Adrenal gland (tissue), 12 donors: ENCODE data around the gene ANKFY1. TPM values are rescaled to one million over a fixed set of nuclear protein-coding genes. Genes with fewer than 3 reads are reported as not detected.

Experiments used
- DNase-seq, 7 donors: peaks; one replicate each; pipeline ENCODE4 v3.0.0-alpha.2; 2019 to 2020
- H3K27ac ChIP-seq, 5 donors: fragments of 200-600 bp; sonication (generic) in 4 of 5; 1 replicate in 3 of 5; 2 replicates in 2 of 5; pipeline versions ENCODE4 v1.5.1 to v1.8.0; 2016 to 2020; ENCODE audit warnings: mild to moderate bottlenecking in 1 of 5
- H3K27me3 ChIP-seq: fragments of 200-600 bp; 2 replicates; pipeline ENCODE4 v1.8.0; 2021
- H3K36me3 ChIP-seq, 2 donors: fragments of 200-600 bp; replicated peaks in 1 of 2; 1 replicate in 1 of 2; 2 replicates in 1 of 2; pipeline versions ENCODE4 v1.5.1 to v1.8.0; 2018 to 2022
- H3K4me1 ChIP-seq, 2 donors: fragments of 200-600 bp; replicated peaks in 1 of 2; 1 replicate in 1 of 2; 2 replicates in 1 of 2; pipeline versions ENCODE4 v1.5.1 to v1.8.0; 2018 to 2021
- H3K4me3 ChIP-seq, 4 donors: fragments of 200-600 bp; sonication (generic) in 3 of 4; one replicate each; pipeline ENCODE4 v1.5.1; 2016 to 2018
- H3K9me3 ChIP-seq, 3 donors: fragments of 200-600 bp; sonication (generic) in 1 of 3; replicated peaks in 1 of 3; 1 replicate in 2 of 3; 2 replicates in 1 of 3; pipeline versions ENCODE4 v1.5.1 to v1.8.0; 2016 to 2021
- POLR2A ChIP-seq, 2 donors: fragments of 450-650 bp; IDR thresholded peaks; one replicate each; pipeline ENCODE4 v1.6.1; 2017; ENCODE audit warnings: antibody characterized with exemption in 2 of 2, mild to moderate bottlenecking in 2 of 2, moderate library complexity in 1 of 2
- WGBS, 4 donors: extraction: QIAGEN DNeasy Blood & Tissue Kit in 2 of 4; methylation state at CpG; one replicate each; pipeline versions ENCODE4 v1.1.5 to v1.1.7; 2013 to 2017; 5-methylcytosine and 5-hydroxymethylcytosine counted together
- intact Hi-C, 2 donors: fragments of 100-400 bp; cut with DNase I; formaldehyde crosslinking; loops; one replicate each; pipeline versions ENCODE4 v1.14.1 to v1.15.0; 2022 to 2023
- polyA plus RNA-seq, 3 donors: library from polyadenylated mRNA; stranded (reverse); fragments of 200-250 nt in 2 of 3; fragments of 350-450 nt in 1 of 3; fragmentation: Illumina TruSeq in 1 of 3; extraction: RNeasy Lipid Tissue Mini Kit (QIAGEN cat#74804) in 1 of 3; gene quantifications; one replicate each; pipeline ENCODE4 v1.2.3, GENCODE V29; 2013 to 2014
- total RNA-seq, 9 donors: library from RNA; depleted of rRNA in 4 of 9; stranded (reverse); fragments of >200 nt in 4 of 9; fragments of 120-200 nt in 1 of 9; fragmentation: NEBNext Ultra II Directional in 1 of 9; extraction: Animal tissue kit (Norgen Biotek cat#: 25700) in 1 of 9; gene quantifications; one replicate each; pipeline versions ENCODE4 v1.1.0 to v1.2.4, GENCODE V29; 2013 to 2023
- TF ChIP-seq, protein P1 (sequence below), 6 experiments: fragments of 450-650 bp in 4 of 6; fragments of 200-600 bp in 2 of 6; sonication (generic) in 1 of 6; IDR thresholded peaks; 1 replicate in 5 of 6; 2 replicates in 1 of 6; pipeline versions ENCODE4 v1.5.1 to v1.8.0; 2016 to 2021; ENCODE audit warnings: antibody characterized with exemption in 6 of 6, mild to moderate bottlenecking in 2 of 6, moderate library complexity in 1 of 6
- donor health status: healthy with polysubstance abuse.
- donor health status: Bipolar disorder and iron deficiency.
- donor health status: DM: yes; HTN: yes; CAD: no.
- donor health status: DM: no; HTN: no; CAD: no.
- donor health status: DM: no; HTN: no; CAD: no.
- donor health status: DM: yes; HTN: yes; CAD: no.

Gene ANKFY1
- total and polyA plus RNA-seq, 12 donors = 14.8 to 91.0 (median 46.7) TPM

DNA sequence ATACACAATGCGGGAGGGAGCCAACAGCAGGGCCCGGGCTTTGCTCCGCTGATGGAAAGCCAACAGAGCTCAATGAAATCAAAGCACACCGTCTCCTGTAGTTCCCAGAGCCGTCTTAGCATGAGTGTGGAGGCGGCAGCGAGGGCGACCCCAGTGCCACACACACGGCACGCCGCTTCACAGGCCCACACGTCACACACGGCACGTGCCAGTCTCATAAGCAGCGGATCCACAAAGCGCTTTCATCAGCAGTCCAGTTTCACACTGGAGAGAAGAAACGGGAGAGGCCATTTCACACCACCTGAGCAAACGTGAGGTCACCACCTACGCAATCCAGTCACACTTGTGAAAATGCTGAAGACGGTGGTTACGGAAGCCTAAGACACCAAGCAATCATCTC is 86.0 kb downstream of the ANKFY1 start:
- peaks cover 0 to 95% of the 10 kb centered on the region in 2 donors for H3K36me3 ChIP-seq
- no peak for TF ChIP-seq POLR2A (IDR thresholded peaks at IDR 0.05)
- TF ChIP-seq, protein P1, sequence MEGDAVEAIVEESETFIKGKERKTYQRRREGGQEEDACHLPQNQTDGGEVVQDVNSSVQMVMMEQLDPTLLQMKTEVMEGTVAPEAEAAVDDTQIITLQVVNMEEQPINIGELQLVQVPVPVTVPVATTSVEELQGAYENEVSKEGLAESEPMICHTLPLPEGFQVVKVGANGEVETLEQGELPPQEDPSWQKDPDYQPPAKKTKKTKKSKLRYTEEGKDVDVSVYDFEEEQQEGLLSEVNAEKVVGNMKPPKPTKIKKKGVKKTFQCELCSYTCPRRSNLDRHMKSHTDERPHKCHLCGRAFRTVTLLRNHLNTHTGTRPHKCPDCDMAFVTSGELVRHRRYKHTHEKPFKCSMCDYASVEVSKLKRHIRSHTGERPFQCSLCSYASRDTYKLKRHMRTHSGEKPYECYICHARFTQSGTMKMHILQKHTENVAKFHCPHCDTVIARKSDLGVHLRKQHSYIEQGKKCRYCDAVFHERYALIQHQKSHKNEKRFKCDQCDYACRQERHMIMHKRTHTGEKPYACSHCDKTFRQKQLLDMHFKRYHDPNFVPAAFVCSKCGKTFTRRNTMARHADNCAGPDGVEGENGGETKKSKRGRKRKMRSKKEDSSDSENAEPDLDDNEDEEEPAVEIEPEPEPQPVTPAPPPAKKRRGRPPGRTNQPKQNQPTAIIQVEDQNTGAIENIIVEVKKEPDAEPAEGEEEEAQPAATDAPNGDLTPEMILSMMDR (IDR thresholded peaks at IDR 0.05) = no peak
- H3K27ac ChIP-seq = no peak overlapping the region
- no peaks in the 10 kb centered on the region for H3K27me3 ChIP-seq
- H3K4me3 ChIP-seq = no peak overlapping the region
- WGBS, 4 donors = 93 to 96% (median 95%) methylated on average over 21 of the region's 21 CpGs
- no peaks in the 10 kb centered on the region for H3K9me3 ChIP-seq
- intact Hi-C loops = no loop called here
- DNase-seq = no peak
- no peaks in the 10 kb centered on the region for H3K4me1 ChIP-seq

GRCh38 chr17:4176808-4177472 is 86.8 kb downstream of the ANKFY1 start:
- intact Hi-C loops = no loop called here
- TF ChIP-seq, protein P1 (IDR thresholded peaks at IDR 0.05) = no peak
- no peak for TF ChIP-seq POLR2A (IDR thresholded peaks at IDR 0.05)
- H3K27me3 ChIP-seq = no peaks in the 10 kb centered on the region
- H3K4me1 ChIP-seq = no peaks in the 10 kb centered on the region
- 86 to 92% (median 89%) methylated on average over 10 to 12 of the region's 12 CpGs for WGBS, 4 donors
- DNase-seq = no peak
- no peak overlapping the region for H3K4me3 ChIP-seq
- peaks cover 0 to 95% of the 10 kb centered on the region in 2 donors for H3K36me3 ChIP-seq
- no peaks in the 10 kb centered on the region for H3K9me3 ChIP-seq
- no peak overlapping the region for H3K27ac ChIP-seq

- intact Hi-C loops = no loop called here
- Histone ChIP-seq H3K4me1 (no peaks in the 10 kb centered on the region), H3K27me3 (no peaks in the 10 kb centered on the region), H3K27ac (no peak overlapping the region), H3K9me3 (no peaks in the 10 kb centered on the region), H3K36me3 (peaks cover 0 to 97% of the 10 kb centered on the region in 2 donors), H3K4me3 (no peak overlapping the region)
- DNase-seq = no peak
- TF ChIP-seq, protein P1 (IDR thresholded peaks at IDR 0.05) = no peak
- TF ChIP-seq POLR2A (IDR thresholded peaks at IDR 0.05) = no peak
- 85 to 93% (median 88%) methylated on average over 21 to 25 of the region's 25 CpGs for WGBS, 4 donors
Observed at GRCh38 chr17:4175921-4176807, 87.6 kb downstream of the ANKFY1 start.

DNA sequence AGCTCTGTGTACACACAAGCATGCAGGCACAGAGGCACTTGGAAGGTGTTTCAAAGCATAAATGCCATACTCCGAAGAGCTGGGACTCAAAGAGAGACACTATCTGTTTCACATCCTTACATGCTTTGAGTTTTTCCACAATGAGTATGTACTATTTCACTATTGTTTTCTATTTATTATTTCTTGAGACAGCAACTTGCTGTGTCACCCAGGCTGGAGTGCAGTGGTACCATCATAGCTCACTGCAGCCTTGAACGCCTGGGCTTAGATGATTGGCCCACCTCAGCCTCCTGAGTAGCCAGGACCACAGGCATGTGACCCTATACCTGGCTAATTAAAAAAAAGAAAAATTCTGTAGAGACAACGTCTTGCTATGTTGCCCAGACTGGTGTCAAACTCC is 89.2 kb downstream of the ANKFY1 start:
- H3K36me3 ChIP-seq = peaks cover 0 to 98% of the 10 kb centered on the region in 2 donors
- WGBS, 4 donors = 72 to 94% (median 91%) methylated on average over 3 of the region's 3 CpGs
- TF ChIP-seq, protein P1 (IDR thresholded peaks at IDR 0.05) = no peak
- TF ChIP-seq POLR2A (IDR thresholded peaks at IDR 0.05) = no peak
- no peak overlapping the region for H3K4me3 ChIP-seq
- H3K27ac ChIP-seq = no peak overlapping the region
- intact Hi-C loops = no loop called here
- no peaks in the 10 kb centered on the region for H3K9me3 ChIP-seq
- DNase-seq = no peak
- no peaks in the 10 kb centered on the region for H3K4me1 ChIP-seq
- no peaks in the 10 kb centered on the region for H3K27me3 ChIP-seq
